ENCODE measurements around the gene DDX17. TPM values are rescaled to one million over a fixed set of nuclear protein-coding genes. Genes with fewer than 3 reads are reported as not detected.

Gene DDX17
- total RNA-seq, 4 donors from 2014 or later, result 108 to 329 (median 206) TPM

GRCh38 chr22:38531251-38531938 lies 25.3 kb upstream of the DDX17 start:
- in situ Hi-C loops (cut with MboI; ENCODE audit: low sequenced_read_pairs in 4 of 4) (no loop called here), intact Hi-C loops (cut with DNase I; ENCODE audit: low total_unique reads) (no loop called here)
- H3K36me3 ChIP-seq, result no peaks in the 10 kb centered on the region
- no peak overlapping the region for H3K4me3 ChIP-seq
- H3K9me3 ChIP-seq, result no peaks in the 10 kb centered on the region
- no peaks in the 10 kb centered on the region for H3K4me1 ChIP-seq
- DNase-seq (no peak), ATAC-seq (no peak)
- H3K27ac ChIP-seq, result no peak overlapping the region
- H3K27me3 ChIP-seq, result no peaks in the 10 kb centered on the region
- TF ChIP-seq POLR2A (IDR thresholded peaks at IDR 0.05), result no peak
- TF ChIP-seq, protein P1, sequence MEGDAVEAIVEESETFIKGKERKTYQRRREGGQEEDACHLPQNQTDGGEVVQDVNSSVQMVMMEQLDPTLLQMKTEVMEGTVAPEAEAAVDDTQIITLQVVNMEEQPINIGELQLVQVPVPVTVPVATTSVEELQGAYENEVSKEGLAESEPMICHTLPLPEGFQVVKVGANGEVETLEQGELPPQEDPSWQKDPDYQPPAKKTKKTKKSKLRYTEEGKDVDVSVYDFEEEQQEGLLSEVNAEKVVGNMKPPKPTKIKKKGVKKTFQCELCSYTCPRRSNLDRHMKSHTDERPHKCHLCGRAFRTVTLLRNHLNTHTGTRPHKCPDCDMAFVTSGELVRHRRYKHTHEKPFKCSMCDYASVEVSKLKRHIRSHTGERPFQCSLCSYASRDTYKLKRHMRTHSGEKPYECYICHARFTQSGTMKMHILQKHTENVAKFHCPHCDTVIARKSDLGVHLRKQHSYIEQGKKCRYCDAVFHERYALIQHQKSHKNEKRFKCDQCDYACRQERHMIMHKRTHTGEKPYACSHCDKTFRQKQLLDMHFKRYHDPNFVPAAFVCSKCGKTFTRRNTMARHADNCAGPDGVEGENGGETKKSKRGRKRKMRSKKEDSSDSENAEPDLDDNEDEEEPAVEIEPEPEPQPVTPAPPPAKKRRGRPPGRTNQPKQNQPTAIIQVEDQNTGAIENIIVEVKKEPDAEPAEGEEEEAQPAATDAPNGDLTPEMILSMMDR (IDR thresholded peaks at IDR 0.05 in 4 of 5, conservative IDR thresholded peaks at IDR 0.05 in 1 of 5), result no peak

GRCh38 chr22:38524429-38524828 lies 18.3 kb upstream of the DDX17 start:
- ATAC-seq, result no peak
- Histone ChIP-seq H3K36me3 (no peaks in the 10 kb centered on the region), H3K4me1 (no peaks in the 10 kb centered on the region), H3K9me3 (no peaks in the 10 kb centered on the region), H3K27ac (no peak overlapping the region), H3K4me3 (no peak overlapping the region), H3K27me3 (no peaks in the 10 kb centered on the region)
- TF ChIP-seq POLR2A (IDR thresholded peaks at IDR 0.05), result no peak
- TF ChIP-seq, protein P1 (IDR thresholded peaks at IDR 0.05 in 4 of 5, conservative IDR thresholded peaks at IDR 0.05 in 1 of 5), result no peak
- DNase-seq, result no peak
- in situ Hi-C loops (cut with MboI; ENCODE audit: low sequenced_read_pairs in 4 of 4), result no loop called here
- intact Hi-C loops (cut with DNase I; ENCODE audit: low total_unique reads), result no loop called here

GRCh38 chr22:38523479-38523878 lies 17.4 kb upstream of the DDX17 start:
- no peaks in the 10 kb centered on the region for H3K27me3 ChIP-seq
- no peak overlapping the region for H3K4me3 ChIP-seq
- no peaks in the 10 kb centered on the region for H3K4me1 ChIP-seq
- H3K27ac ChIP-seq, result no peak overlapping the region
- ATAC-seq, result no peak
- no peak for DNase-seq
- intact Hi-C loops (cut with DNase I; ENCODE audit: low total_unique reads) (no loop called here), in situ Hi-C loops (cut with MboI; ENCODE audit: low sequenced_read_pairs in 4 of 4) (no loop called here)
- no peak for TF ChIP-seq POLR2A (IDR thresholded peaks at IDR 0.05)
- TF ChIP-seq, protein P1 (IDR thresholded peaks at IDR 0.05 in 4 of 5, conservative IDR thresholded peaks at IDR 0.05 in 1 of 5), result no peak
- no peaks in the 10 kb centered on the region for H3K9me3 ChIP-seq
- no peaks in the 10 kb centered on the region for H3K36me3 ChIP-seq

- Histone ChIP-seq H3K4me1 (no peaks in the 10 kb centered on the region), H3K4me3 (no peak overlapping the region), H3K27me3 (no peaks in the 10 kb centered on the region), H3K36me3 (no peaks in the 10 kb centered on the region), H3K27ac (no peak overlapping the region), H3K9me3 (no peaks in the 10 kb centered on the region)
- DNase-seq (no peak), ATAC-seq (no peak)
- in situ Hi-C loops (cut with MboI; ENCODE audit: low sequenced_read_pairs in 4 of 4), result no loop called here
- no peak for TF ChIP-seq POLR2A (IDR thresholded peaks at IDR 0.05)
- TF ChIP-seq, protein P1 (IDR thresholded peaks at IDR 0.05 in 4 of 5, conservative IDR thresholded peaks at IDR 0.05 in 1 of 5), result no peak
- intact Hi-C loops (cut with DNase I; ENCODE audit: low total_unique reads), result no loop called here
These were observed 16.9 kb upstream of the DDX17 start for GRCh38 chr22:38523029-38523428.

All from gastrocnemius medialis (tissue), 4 donors.